Medulla oblongata (tissue), 1 donor: ENCODE results near the gene MUC22.
"Not testable (repeated sequence)": the region's sequence is repeated elsewhere in the genome, so short reads cannot be mapped to it uniquely, and the experiment has no call there.

Source experiments
- DNase-seq: peaks from one replicate; pipeline ENCODE4 v3.0.0-alpha.2; 2015; ENCODE audit errors: extremely low spot score

MUC22 gene

GRCh38 chr6:30998785-30999184 is 11.5 kb upstream of the MUC22 start:
- no peak for DNase-seq

DNA sequence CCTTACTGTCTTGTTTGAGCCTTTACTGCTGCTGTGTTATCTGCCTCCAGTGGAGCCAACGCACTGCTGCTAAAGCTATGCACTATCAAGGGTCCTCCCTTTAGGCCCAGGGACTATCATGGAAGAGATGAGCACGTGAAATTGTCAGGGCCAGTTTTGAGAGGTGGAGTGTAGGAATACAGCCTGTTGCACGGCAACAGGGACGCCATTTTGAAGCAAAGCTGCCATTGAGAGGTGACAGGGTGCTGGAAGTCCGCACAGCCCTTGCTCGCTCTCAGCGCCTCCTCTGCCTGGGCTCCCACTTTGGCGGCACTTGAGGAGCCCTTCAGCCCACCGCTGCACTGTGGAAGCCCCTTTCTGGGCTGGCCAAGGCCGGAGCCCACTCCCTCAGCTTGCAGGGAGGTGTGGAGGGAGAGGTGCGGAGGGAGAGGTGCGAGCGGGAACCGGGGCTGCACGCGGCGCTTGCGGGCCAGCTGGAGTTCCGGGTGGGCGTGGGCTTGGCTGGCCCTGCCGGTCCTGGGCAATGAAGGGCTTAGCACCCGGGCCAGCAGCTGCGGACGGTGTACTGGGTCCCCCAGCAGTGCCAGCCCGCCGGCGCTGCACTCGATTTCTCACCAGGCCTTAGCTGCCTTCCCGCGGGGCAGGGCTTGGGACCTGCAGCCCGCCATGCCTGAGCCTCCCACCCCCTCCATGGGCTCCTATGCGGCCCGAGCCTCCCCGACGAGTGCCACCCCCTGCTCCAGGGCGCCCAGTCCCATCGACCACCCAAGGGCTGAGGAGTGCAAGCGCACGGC is 10.0 kb upstream of the MUC22 start:
- DNase-seq, result not testable (repeated sequence)

DNA sequence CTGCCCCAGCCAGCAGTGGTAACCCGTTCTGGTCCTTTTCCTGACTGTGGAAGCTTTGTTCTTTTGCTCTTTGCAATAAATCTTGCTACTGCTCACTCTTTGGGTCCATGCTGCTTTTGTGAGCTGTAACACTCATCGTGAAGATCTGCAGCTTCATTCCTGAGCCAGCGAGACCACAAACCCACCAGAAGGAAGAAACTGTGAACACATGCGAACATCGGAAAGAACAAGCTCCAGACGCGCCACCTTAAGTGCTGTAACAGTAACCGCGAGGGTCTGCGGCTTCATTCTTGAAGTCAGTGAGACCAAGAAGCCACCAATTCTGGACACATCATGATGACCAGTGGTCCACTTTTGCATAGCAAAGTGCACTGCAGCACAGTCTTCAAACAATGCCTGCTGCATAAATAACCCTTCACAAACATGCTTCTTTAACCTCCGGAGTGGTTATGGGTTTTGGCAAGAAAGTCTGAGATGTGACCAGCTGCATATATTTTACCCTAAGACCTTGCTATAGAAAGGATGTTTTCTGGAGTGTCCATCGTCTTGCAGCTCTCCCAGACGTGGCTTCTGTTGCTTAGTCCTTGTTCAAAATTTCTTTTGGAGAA is 8.9 kb upstream of the MUC22 start:
- DNase-seq, result no peak

DNA sequence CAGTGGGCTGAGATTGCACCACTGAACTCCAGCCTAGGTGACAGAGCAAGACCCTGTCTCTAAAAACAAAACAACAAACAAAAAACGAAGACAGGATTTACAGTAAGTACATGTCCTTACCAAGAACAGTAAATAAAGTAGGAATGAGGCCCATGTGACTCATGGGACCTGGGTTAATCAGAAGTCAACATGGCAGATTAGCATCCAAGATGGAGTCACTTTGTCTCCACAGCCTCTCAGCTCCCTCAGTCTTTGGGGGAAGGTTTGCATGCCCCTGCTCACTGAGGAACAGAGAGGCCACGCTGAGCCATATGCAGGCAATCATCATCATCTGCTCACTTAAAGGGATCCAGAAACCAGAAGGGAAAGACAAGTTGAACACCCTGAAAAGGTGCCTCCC is 7.8 kb upstream of the MUC22 start:
- DNase-seq, result no peak

GRCh38 chr6:31004794-31005193 is 5.5 kb upstream of the MUC22 start:
- no peak for DNase-seq

DNA sequence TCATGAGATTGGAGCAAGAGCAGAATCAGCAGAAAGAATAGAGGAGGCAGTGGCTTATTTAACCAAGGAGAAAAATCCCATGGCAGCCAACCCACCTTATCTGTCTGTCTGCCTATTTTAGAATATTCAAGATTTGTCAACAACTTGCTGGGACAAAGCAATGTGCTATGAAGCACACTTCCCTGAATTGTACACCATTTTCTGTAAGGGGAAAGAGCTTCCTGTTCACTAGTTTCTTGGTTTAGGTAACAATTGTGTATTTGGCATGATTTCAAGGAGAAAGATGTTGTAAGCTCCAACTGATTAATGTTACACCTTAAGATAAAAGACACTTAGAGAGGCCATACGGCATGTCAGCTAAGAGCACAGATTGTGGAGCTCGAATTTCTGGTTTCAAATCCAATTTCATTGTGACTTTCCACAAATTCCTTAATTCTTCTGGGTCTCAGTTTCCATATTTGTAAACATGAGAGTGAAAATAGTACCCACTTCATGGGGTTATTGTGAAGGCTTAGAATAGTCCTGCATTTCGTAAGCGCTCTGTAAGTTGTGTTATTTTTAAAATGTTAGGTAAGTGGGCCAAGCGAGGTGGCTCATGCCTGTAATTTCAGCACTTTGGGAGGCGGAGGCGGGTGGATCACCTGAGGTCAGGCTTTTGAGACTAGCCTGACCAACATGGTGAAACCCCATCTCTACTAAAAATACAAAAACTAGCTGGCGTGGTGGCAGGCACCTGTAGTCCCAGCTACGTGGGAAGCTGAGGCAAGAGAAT is 4.8 kb upstream of the MUC22 start:
- DNase-seq, result no peak

DNA sequence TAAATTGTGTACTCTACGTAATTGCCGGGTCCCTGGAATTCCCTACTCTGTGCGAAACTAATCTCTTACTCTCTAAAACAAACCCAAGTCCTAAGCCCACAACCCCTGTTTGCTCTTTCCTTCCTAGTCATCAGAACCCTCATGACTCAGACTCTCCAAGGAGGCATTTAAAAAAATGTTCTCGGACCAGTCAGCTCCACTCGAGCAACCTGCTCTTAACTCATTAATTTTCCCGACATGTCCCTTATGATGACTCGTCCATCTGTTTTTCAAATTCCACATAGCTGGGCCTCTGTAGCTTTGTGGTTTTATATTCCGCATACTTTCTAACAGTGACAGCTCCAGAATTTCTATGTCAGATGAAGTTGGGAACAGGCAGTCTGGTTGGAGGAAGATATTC is 2.6 kb upstream of the MUC22 start:
- no peak for DNase-seq

DNA sequence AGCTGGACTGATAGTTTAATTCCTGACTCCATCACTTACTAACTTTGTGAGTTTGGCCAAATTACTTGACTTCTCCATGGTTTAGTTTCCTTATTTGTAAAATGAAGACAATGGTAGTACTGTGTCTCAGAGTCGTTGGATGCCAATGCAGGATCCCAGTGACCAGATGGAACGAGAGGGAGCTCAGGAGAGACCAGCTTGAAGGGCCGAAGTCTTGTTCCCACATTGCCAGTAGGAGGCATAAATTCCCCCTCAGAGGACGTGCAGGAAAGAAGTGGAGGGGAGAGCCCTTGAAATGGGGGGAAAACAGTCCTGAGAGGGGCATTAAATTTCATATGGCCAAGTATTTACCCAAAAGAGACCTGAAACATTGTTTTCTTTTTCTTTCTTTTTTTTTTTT is 2.1 kb upstream of the MUC22 start:
- DNase-seq, result peak; percentile 44

DNA sequence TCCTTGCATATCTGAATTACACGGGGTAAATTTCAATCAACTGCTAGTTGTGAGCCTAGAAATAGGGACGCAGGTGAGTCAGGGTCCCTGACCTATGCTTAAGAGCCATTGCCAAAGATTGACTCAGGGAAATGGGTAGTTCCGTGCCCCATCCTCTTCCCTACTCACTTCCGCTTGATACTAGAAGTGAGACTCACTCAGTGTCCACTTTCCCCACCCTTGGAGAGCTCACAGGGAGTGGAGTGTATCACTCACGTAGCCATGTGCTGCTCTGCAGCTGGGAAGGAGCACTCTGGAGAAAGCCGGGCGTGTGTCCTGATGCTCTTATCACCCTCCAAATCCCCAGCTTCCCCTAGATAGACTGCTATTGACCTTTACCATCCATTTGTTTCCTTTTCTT is 543 bp upstream of the MUC22 start:
- DNase-seq, result peak; percentile 15

DNA sequence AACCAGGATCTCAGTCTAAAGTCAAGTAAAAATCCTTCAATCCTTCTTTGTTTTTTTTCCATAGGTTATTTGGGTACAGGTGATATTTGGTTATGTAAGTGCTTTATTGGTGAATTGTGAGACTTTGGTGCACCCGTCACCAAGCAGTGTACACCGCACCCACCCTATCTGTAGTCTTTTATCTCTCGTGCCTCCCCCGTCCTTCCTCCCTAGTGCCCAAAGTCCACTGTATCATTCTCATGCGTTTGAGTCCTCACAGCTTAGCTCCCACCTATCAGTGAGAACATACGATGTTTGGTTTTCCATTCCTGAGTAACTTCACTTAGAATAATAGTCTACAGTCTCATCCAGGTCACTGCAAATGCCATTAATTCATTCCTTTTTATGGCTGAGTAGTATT is 879 bp downstream of the MUC22 start:
- no peak for DNase-seq

DNA sequence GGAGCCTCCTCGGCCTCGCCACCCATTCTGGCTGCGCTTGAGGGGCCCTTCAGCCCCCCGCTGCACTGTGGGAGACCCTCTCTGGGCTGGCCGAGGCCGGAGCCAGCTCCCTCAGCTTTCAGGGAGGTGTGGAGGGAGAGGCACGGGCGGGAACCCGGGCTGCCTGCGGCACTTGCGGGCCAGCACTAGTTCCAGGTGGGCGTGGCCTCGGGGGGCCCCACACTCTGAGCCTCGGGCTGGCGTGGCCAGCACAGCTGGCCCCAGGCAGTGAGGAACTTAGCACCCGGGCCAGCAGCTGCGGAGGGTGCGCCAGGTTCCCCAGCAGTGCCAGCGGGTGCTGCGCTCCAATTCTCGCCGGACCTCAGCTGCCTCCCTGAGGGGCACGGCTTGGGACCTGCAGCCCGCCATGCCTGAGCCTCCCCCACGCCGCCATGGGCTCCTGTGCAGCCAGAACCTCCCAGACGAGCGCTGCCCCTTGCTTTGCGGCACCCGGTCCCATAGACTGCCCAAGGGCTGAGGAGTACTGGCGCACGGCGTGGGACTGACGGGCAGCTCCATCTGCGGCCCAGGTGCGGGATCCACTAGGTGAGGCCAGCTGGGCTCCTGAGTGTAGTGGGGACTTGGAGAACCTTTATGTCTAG is 6.5 kb downstream of the MUC22 start:
- DNase-seq, result no peak

GRCh38 chr6:31017436-31017835 is 7.2 kb downstream of the MUC22 start:
- DNase-seq, result not testable (repeated sequence)

GRCh38 chr6:31020057-31020456 is 9.8 kb downstream of the MUC22 start:
- no peak for DNase-seq

DNA sequence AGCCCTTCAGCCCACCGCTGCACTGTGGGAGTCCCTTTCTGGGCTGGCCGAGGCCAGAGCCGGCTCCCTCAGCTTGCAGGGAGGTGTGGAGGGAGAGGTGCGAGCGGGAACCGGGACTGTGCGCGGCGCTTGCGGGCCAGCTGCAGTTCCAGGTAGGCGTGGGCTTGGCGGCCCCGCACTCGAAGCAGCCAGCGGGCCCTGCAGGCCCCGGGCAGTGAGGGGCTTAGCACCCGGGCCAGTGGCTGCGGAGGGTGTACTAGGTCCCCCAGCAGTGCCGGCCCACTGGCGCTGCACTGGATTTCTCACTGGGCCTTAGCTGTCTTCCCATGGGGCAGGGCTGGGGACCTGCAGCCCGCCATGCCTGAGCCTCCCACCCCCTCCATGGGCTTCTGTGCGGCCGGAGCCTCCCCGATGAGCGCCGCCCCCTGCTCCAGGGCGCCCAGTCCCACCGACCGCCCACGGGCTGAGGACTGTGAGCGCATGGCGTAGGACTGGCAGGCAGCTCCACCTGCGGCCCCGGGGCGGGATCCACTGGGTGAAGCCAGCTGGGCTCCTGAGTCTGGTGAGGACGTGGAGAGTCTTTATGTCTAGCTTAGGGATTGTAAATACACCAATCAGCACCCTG is 10.5 kb downstream of the MUC22 start:
- not testable (repeated sequence) for DNase-seq

DNA sequence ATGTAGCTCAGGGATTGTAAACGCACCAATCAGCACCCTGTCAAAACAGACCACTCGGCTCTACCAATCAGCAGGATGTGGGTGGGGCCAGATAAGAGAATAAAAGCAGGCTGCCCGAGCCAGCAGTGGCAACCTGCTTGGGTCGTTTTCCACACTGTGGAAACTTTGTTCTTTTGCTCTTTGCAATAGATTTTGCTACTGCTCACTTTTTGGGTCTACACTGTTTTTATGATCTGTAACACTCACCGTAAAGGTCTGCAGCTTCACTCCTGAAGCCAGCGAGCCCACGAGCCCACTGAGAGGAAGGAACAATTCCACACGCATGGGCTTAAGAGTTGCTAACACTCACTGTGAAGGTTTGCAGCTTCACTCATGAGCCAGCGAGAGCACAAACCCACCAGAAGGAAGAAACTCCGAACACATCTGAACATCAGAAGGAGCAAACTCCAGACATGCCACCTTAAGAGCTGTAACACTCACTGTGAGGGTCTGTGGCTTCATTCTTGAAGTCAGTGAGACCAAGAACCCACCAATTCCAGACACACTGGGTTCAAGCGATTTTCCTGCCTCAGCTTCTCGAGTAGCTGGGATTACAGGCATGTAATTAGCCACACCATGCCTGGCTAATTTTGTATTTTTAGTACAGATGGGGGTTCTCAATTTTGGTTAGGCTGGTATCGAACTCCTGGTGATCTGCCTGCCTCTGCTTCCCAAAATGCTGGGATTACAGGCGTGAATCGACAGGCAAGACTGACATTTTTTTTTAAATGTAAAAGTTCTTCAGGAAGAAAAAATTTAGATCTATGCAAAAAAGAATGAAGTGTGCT is 11.6 kb downstream of the MUC22 start:
- not testable (repeated sequence) for DNase-seq

DNA sequence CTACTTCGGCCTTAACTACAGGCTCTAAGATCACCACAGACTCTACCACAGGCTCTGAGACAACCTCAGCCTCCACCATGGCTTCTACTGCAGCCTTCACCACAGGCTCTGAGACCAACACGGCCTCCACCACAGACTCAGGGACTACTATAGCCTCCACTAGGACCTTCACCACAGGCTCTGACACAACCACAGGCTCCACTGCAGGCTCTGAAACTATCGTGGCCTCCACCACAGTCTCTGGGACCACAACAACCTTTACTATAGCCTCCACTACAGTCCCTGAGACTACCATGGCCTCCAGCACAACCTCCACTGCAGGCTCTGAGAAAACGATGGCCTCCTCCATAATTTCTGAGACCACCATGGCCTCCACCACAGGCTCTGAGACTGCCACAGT is 15.3 kb downstream of the MUC22 start:
- DNase-seq, result no peak

DNA sequence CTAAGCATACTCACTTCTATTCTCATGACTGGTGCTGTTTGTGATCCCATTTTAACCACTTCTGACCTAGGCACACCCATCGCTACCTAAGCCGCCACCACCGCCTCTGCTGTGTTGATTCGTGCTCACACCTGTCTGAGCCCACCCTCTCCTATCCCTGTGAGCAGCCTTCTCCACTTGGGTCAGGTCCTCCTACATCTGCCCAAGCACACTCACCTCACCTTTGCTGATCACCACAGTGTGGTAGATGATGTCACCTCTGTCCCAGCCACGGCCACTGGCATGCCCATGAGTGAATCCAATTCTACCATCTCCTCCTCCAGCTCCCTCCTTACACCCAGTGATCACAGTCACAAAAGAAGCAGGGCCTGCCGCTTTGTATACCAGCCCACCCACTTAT is 20.8 kb downstream of the MUC22 start:
- no peak for DNase-seq

DNA sequence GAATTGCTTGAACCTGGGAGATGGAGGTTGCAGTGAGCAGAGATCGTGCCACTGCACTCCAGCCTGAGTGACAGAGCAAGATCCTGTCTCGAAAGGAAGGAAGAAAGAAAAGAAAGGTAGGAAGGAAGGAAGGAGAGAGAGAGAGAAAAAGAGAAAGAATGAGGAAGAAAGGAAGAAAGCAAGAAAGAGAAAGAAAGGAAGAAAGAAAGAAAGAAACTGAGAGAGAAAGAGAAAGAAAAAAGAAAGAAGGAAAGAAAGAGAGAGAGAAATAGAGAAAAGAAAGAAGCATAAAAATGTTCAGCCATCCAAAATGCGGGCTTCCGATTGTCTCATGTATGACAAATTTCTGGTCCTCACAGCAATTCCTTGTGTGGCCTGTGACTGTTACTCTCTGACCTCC is 22.8 kb downstream of the MUC22 start:
- no peak for DNase-seq

- no peak for DNase-seq
These were observed 25.7 kb downstream of the MUC22 start for GRCh38 chr6:31035862-31036497.

- no peak for DNase-seq
These were observed 26.9 kb downstream of the MUC22 start for GRCh38 chr6:31037169-31037568.
